Thyroid gland (tissue), 4 donors: ENCODE results near the gene ANKRD60.

Source experiments
- CTCF ChIP-seq, 6 experiments: fragments of 200-600 bp in 3 of 6; fragments of 450-650 bp in 3 of 6; sonication (generic) in 3 of 6; IDR thresholded peaks; one replicate each; pipeline ENCODE4 v1.5.1; 2016 to 2019; ENCODE audit warnings: antibody characterized with exemption in 6 of 6, mild to moderate bottlenecking in 2 of 6, inconsistent platforms in 1 of 6, moderate library complexity in 1 of 6
- POLR2A ChIP-seq, 2 donors: fragments of 450-650 bp; IDR thresholded peaks; one replicate each; pipeline ENCODE4 v1.6.1; 2017; ENCODE audit warnings: antibody characterized with exemption in 2 of 2, mild to moderate bottlenecking in 2 of 2, moderate library complexity in 1 of 2

- TF ChIP-seq CTCF (IDR thresholded peaks at IDR 0.05) (no peak), POLR2A (IDR thresholded peaks at IDR 0.05) (no peak)
These were observed 29.0 kb downstream of the ANKRD60 start for GRCh38 chr20:58199469-58199868.
